HEK293T (cell line): ENCODE results near the gene RRP1B.

Source experiments
- ARNT ChIP-seq: fragments of 450-650 bp; IDR thresholded peaks from 2 replicates; pipeline ENCODE4 v1.6.1; 2017; ENCODE audit warnings: mild to moderate bottlenecking
- BHLHE40 ChIP-seq: fragments of 450-650 bp; IDR thresholded peaks from 2 replicates; pipeline ENCODE4 v1.6.1; 2016; ENCODE audit warnings: mild to moderate bottlenecking, moderate library complexity, borderline replicate concordance
- ELF4 ChIP-seq: fragments of 450-650 bp; IDR thresholded peaks from 2 replicates; pipeline ENCODE4 v1.6.1; 2017; ENCODE audit warnings: antibody characterized with exemption
- FOXA1 ChIP-seq: fragments of 450-650 bp; IDR thresholded peaks from 2 replicates; pipeline ENCODE4 v1.6.1; 2016; ENCODE audit warnings: mild to moderate bottlenecking
- FOXK2 ChIP-seq: fragments of 450-650 bp; IDR thresholded peaks from 2 replicates; pipeline ENCODE4 v1.6.1; 2016; ENCODE audit warnings: mild to moderate bottlenecking
- FOXM1 ChIP-seq: fragments of 450-650 bp; IDR thresholded peaks from 2 replicates; pipeline ENCODE4 v1.6.1; 2017; ENCODE audit warnings: mild to moderate bottlenecking, borderline replicate concordance
- NFRKB ChIP-seq: fragments of 450-650 bp; IDR thresholded peaks from 2 replicates; pipeline ENCODE4 v1.6.1; 2016; ENCODE audit warnings: mild to moderate bottlenecking, moderate library complexity
- PKNOX1 ChIP-seq: fragments of 450-650 bp; IDR thresholded peaks from 2 replicates; pipeline ENCODE4 v1.6.1; 2016
- SUZ12 ChIP-seq: fragments of 450-650 bp; IDR thresholded peaks from 2 replicates; pipeline ENCODE4 v1.6.1; 2016; ENCODE audit warnings: mild to moderate bottlenecking

- TF ChIP-seq ELF4 = no peak
- TF ChIP-seq BHLHE40 = no peak
- no peak for TF ChIP-seq NFRKB
- no peak for TF ChIP-seq FOXM1
- no peak for TF ChIP-seq SUZ12
- TF ChIP-seq FOXK2 = no peak
- no peak for TF ChIP-seq FOXA1
- TF ChIP-seq PKNOX1 = no peak
- no peak for TF ChIP-seq ARNT
Measured at GRCh38 chr21:43737158-43737950, 78.0 kb downstream of the RRP1B start.
